KBM-7 (cell line): Measurements from ENCODE around the gene CEP43.
A peak's percentile ranks its signal among the peaks of the same experiment; 100 is the strongest.

Experiments
- DNase-seq: peaks from one replicate; pipeline ENCODE4 v3.0.0-alpha.2; 2015
- in situ Hi-C: fragments of 300-500 bp; cut with MboI; formaldehyde crosslinking; loops from 2 replicates; pipeline ENCODE4 v1.14.3; 2020; ENCODE audit warnings: low sequenced_read_pairs, low pct_unique_long_range_greater_than_20kb, mixed read lengths

Gene CEP43

GRCh38 chr6:167047554-167047953, 48.4 kb downstream of the CEP43 start:
- peak; percentile 78 for DNase-seq

More at GRCh38 chr6:167047554-167047953, 48.4 kb downstream of the CEP43 start:
- in situ Hi-C loops: no loop called here
